HG02678 (cell line): ENCODE results near the gene CTXN1.
"Not testable (repeated sequence)": the region's sequence is repeated elsewhere in the genome, so short reads cannot be mapped to it uniquely, and the experiment has no call there.

Source experiments
- ATAC-seq: cut with Tn5 transposase; IDR thresholded peaks from one replicate; pipeline ENCODE4 v1.9.1; 2021; ENCODE audit warnings: mild to moderate bottlenecking, moderate library complexity; ENCODE audit not compliant: unreplicated experiment

Gene CTXN1

DNA sequence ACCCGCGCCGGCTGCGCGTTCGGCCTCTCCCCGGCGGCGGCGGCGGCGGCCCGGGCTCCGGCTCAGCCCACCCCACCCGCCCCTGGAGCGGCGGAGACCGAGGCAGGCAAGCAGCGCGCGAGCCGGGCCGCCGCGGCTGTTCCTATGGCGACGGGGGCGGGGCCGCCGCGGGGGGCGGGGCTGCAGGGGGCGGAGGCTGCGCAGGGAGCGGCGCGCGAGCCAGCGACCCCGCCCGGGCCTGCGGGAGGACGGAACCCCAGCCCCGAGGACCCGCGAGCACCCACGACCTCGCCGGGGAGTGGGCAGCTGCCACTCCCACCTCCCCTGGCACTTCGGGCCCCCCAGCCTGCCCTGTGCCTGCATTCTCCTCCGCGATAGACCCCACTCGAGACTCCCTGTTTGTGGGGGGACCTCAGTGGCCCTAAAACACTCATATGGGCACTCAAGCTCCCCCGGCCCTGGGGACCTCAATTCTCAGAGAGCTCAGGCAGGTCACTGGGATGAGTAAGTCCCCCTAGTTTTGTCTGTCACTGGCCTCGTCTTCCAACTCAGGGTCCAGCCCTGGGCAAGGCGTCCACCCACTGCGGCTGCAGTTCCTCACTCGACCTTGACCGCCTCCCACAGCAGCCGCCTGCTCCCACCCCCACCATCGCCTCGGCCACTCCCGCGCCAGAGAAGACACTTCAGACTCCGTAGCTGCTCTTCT is at the start of gene CTXN1:
CTXN1 (minus strand) TSS at position 115 of the 706 bp plus-strand sequence. CDS start 597 bp downstream, outside the sequence.
- no peak for ATAC-seq

DNA sequence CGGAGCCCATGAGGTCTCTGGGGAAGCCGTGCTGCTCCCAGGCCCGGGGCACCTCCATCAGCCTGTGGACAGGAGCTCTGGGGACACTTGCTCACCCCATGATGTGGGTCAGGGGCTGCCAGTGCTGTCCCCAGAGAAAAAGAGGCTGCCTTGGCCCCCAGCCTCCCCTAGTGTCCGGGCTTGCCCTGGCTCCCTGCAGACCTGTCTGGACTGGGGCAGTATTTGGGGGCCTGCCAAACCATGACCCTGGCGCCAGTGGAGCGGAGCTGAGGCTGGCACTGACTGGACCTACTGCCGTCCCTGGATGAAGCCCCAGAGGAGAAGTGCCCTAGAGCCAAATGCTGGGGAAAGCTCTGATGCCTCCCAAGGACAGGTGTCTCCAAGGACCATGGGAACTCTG is 49.1 kb upstream of the CTXN1 start:
- ATAC-seq = no peak

DNA sequence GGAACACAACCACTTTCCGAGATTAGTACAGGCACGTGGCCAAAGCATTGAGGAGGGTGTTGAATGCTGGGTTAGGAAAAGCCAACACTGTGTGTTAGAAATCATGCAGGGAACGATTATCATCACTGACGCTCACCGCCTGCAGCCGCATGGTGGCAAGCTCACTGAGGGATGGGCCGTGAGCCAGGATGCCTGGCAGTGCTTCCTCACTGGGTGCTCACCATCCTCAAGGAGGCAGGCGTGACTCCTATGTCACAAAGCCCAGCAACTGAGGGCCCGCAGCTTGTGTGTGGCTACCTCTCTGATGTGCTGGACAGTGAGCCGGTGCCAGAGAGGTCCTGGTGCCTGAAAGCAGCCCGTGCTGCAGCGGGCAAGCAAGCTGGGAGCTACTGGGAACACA is 47.9 kb upstream of the CTXN1 start:
- no peak for ATAC-seq

DNA sequence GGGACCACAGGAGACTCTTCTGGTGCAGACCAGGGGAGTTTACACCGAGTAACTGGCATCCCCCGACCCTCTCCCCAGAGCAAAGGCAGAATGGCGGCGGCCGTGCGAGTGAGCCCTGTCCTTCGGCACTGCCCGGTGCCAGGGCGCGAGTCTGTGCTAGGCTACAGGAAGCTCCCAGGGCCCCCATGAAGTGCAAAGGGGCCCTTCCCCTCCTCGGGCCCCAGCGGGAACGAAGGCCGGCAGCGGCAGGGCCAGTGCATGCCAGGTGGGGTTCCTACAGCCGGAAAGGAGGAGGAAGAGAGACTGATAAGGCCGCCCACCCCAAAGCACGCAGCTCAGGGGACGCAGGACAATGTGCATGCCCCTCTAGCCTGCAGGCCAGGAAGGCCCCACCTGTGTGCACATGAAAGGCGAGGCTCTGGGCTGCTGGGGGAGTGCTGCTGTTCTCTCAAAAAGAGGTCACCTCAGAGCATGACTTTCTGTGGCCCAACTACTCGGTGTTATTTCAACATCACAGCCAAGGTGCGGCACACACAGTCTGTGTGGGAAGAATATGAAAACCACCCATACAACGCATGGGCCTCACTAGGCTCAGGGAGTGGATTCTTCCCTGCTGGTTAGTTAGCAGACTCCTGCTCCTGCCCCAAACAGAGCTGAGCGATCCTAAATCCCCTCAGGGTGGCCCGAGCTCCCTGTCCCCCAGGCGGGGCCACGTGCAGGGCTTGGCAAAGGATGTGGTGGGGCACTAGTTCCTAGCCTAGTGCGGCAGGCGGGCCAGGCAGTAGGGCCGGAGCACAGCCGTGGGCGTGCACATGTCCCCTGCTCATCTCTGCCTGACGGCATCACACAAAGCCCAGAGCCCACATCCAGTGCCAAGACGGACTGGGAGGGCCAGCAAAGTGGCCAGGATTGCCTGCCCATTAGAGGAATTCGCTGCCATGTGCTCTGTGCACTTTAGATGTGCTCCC is 45.9 kb upstream of the CTXN1 start:
- ATAC-seq = no peak

DNA sequence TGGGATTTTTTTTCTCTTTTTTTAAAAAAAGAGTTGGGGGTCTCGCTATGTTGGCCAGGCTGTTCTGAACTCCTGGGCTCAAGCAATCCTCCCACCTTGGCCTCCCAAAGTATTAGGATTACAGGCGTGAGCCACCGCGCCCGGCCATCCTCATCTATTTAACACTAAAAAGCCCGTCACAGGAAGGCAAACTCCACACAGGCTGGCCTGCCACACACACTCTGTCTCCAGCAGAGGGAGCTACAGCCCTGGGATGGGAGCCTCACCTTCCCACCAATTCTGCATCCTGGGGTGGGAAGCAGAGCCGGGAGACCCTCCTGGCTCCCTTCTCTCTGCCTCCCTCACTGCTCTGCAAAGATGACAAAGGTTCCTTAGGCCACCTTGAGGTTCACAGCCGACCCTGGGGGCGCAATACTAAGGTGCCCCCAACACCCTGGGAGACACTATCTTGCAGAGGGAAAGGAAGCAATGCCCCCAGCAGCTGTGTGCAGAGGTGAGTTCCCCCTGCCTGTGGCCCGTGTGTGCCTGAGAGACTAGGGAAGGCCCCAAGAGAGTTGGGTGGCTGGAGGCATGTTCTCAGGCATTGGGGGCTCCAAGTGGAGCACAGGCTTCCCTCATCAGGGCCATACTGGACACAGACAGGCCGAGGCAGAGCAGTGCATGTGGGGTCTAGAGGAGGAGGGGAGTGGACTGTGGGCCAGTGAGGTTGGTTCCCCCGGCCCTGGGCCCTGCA is 44.9 kb upstream of the CTXN1 start:
- ATAC-seq = no peak

DNA sequence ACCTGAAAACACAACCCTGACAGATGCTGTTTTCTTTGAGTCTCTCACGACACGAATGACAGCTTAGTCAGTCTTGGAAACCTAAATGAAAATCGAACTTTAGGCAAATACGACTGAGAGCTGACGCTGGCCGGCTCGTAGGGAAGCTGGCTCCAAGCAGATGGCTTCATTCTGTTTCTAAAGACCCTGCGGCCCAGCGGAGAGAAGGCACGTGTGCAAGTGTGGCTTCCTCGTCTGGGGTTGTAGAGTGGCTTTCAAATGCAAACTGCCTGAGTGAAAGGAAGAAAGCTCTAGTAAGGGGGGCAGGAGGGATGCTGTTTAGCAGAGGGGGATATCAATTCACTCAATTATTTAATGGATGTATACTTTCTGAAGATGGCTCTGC is 43.6 kb upstream of the CTXN1 start:
- no peak for ATAC-seq

DNA sequence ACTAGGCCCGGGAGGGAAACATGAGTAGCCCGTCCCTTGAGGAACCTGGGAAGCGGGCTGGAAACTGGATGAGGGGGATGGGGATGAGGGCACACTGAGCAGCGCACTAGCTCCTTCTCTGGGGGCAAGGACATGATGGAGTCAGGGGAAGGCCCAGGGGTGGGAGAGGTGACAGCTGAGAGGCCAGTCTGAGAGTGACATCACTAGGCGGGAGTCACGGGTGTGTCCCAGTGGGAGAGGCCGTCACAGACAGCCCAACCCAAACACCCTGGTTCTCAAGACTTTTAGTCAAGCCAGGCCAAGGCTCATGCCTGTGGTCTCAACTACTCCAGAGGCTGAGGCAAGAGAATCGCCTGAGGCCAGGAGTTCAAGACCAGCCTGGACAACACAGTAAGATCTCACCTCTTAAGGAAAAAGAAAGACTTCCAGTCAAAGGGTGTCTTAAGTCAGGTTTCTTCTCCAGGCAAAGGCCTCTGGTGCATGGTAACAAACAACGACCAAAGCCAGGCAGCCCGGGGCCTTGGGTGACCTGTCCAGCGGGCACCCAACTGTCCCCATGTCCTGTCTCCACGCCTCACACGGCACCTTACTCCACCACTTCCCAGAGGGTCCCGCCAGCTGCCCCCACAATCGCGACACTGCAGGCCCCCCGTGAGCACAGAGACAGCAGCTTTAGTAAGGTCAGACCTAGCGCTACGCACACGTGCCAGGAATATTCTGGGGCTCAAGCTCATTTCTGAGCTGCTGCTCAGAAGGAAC is 43.0 kb upstream of the CTXN1 start:
- no peak for ATAC-seq

DNA sequence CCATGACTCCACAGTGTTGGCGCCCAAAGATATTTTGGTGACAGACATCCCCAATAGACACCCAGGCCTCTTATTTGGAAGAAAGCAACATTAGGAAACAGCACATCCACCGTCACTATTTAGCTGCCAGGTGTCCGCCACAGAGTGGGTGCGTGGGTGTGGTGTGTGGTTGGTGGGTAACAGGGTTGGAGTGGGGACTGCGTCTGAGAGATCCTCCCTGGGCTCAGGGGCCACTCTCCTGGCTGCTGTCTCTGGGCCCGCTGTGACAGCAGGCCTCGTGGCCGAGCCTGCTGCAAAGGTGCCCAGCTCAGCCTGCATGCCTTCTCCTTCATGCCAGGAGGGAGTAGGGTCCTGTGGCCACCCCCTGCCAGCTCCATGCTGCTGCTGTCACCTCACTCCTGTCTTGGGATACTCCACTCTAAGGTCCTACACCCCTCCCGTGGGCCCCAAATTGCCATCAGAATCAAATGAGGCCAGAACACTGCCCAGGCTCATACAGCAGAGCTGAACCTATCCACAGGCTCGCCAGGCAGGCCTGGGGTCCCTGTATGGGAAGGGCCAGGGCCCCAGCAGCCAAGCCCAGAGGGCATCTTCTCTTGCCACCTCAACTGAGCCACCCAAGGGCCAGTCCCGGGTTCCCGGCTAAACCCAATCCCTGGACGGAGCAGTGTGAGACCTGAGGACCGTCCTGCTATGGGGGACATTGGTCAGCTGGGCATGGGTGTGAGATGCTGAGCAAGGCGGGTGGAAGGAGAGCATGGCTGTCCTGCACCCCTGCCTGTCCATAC is 42.3 kb upstream of the CTXN1 start:
- no peak for ATAC-seq

DNA sequence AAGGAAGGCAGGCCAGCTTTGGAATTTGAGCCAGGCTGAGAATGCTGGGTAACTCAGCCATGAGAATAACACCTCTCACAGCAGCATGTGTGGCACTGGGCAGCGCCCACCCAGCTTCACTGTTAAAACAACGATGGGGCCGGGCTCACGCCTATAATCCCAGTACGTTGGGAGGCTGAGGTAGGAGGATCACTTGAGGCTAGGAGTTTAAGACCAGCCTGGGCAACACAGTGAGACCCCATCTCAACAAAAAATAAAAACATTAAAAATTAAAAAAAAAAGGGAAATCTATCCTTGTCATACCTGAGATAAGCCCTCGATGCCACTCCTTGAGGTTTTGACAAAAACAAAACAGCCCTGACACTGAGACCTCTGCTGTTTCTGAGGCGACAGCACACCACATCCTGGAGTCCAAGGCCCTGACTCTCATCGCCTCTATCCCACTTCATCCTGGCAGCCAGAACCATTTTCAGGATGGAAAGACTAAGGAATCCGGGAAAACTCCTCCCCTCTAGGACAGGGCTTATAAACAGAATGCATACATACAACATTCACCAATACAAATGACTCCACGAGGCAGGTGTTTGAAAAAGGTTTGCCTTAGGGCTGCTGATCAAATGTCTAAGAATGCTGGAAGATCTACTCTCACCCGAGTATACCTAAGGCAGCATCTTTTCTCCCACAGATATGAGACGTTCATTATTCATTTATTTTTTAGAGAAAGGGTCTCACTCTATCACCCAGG is 40.2 kb upstream of the CTXN1 start:
- no peak for ATAC-seq

DNA sequence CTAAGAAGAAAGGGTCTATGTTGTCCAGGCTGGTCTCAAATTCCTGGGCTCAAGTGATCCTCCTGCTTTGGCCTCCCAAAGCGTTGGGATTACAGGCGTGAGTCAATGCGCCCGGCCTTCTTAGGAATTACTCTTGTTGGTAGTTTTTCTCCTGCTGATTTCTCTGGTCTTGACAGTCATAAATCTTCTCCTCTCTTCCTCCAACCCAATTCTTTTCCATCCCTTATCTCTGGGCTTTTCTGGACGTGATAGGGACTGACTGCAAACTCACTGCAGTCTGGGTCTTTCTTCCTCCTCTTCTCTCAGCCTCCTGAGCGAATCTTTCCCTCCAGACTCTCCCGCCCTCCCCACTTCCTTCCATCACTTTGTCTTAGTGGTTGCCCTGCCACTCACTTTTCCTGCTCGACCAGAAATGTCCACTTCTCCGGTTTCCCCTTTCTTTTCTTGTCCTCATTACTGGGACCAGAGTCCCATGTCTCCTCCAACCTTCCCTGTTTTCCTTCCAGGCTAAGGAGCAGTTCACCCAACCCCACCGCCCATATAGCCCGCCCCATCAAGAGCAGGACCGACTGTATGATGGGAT is 39.4 kb upstream of the CTXN1 start:
- ATAC-seq = no peak

DNA sequence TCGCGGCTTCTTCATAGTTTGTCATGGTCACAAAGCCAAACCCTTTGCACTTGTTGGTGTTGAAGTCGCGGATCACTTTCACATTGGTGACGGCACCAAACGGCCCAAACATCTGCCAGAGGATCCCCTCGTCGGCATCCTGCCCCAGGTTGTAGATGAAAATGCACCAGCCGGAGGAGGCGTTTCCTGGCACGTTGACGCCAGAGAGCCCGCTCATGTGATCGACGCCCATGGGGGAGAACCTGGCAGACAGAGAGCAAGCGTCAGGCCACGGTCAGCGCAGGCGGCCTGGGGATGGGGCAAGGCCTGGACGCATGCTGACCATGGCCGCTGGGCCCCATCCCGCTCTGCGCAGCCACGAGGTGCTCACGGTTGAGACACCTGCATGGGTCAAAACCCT is 37.6 kb upstream of the CTXN1 start:
- no peak for ATAC-seq

DNA sequence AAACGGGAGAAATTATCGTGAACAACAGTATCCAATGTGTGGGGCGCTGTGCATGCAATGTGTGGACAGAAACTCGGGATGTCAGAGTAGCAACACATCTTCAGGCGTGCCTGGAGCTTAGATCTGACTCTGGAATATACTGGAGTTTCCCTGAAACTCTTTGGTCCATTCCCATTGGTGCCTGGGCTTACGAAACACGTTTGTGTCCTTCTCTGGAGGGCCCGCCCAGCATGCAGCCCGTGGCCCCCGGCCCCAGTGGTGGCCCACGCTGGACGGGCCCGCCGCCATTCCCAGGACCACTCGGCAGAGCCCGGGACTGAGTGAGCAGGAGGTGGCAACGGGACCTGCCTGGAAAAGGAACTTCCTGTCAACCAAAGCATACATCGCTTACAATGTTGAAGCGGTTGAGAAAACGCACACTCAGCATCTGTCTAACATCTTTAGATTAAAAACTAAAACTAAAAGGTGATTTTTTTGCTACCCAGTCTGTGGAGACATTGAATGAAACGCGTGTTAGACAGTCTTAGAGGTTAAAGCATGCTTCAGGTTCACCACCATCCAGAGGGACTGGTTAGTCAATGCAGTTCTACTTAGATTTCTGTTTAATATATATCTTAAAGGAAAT is 36.8 kb upstream of the CTXN1 start:
- no peak for ATAC-seq

DNA sequence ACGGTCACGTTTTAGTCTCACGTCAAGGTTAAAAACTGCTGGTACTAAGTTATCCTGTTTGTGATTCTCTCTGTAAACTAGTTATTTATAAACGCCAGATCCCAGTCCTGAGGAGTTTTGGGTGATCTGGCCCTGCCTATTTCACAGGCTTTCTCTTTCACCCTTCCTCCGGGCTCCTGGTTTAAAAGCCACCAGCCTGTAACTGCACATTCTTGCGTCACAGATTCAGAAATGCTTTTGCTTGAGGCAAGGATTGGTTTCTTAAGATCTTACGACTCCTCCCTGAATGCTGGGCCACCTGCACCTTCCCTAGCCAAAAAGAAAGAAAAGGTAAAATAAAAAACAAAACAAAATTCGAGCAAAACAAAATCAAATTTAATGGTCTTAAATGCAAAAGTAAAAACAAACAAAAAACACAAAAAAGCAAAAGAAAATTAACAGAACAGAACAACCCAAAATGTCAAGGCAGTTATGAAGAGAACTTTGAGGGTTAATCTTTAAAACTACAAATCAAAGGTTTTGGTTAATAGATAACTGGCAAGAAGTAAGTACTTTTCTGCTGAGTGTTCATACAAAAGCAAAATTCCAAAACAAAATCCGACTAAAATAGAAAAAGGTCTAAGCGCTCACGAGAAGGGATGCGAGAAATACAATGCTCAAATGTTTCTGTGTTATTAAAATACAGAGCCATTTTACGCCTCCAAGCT is 36.1 kb upstream of the CTXN1 start:
- no peak for ATAC-seq

DNA sequence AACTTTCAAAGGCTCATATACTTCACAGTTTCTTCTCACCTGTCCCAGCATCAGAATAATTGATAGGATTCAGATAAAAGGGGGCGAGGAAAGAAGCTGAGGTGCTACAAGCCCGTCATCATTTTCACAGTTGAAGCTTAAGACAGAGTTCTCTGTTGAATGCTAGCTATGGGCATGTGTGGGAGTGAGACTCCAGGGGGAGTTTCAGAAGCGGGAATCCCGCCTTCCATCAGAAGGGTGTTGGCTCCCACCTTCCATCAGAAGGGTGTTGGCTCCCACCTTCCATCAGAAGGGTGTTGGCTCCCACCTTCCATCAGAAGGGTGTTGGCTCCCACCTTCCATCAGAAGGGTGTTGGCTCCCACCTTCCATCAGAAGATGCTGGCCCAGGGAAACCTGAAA is 35.1 kb upstream of the CTXN1 start:
- not testable (repeated sequence) for ATAC-seq

DNA sequence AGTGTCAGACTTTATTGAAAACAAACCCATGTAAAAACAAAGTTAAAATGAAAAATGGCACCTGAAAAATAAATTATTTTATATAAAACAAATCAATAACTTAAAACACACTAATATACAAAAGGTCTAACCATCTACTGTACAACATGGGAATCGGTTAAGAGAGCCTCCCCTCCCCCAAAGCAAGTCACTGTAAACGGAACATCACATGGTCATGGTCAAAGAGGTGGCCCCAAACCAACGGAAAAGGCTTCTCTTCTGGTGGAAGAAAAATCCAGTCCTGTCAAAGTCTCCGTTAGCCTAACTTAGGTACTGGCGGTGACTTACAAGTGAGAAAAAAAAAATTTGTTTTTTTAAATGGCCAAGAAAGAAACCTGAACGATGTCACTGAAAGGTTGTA is 33.3 kb upstream of the CTXN1 start:
- ATAC-seq = no peak

DNA sequence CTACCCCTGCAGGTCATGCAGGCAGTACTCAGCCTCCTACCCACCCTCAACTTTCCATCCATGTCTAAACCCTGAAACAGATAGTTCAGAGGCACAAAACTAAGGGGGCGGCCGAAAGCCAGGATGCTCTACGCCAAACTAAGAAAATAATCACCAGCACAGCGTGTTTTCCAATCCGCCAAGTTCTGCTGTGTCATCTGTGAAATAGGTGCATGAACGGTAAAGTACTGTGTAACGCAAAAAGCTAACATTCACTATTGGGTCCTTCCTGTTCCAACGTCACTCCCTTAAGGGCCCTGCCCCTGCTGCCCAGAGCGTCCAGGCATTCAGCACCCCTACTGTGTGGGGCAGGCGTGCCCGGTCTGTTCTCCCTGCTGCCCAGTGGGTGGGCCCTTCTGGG is 29.8 kb upstream of the CTXN1 start:
- no peak for ATAC-seq

DNA sequence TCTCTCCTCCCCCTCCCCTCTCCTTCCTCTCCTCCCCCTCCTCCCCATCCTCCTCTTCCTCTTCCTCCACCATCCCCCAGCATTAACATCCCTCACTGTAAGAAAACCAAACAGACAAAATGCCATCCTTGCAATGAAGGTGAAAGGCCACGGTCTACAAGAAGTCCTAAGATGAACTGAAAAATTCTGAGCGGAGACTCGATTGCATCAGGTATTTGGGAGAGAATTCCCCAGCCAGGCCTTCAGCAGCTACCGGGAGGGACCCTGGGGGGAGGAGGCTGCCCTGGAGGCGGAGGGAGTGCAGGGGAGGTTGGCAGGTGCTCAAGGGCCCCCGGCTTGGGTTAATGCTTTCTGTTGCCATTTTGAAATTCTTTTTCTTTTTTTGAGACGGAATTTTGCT is 27.6 kb upstream of the CTXN1 start:
- no peak for ATAC-seq

DNA sequence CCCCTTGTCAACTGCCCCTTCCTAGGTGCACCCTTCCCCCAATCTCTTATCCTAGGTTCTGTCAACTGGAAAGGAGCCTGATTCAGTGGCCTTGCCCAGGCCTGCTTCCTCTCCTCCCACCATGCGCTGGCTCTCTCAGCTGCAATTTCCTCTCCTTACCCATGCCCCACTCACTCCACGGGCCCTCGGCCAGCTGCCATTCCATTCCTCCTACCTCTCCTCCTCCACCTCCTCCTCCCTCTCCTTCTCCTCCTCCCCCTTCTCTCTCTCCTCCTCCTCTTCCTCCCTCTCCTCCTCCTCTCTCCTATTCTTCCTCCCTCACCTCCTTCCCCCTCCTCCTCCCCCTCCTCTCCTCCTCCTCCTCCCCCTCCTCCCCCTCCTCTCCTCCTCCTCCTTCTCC is 27.1 kb upstream of the CTXN1 start:
- ATAC-seq = no peak
